Ovary (tissue), 3 donors: ENCODE results near the gene ATP5F1E.

Experiments used
- POLR2A ChIP-seq: fragments of 450-650 bp; IDR thresholded peaks from one replicate; pipeline ENCODE4 v1.6.1; 2017; ENCODE audit warnings: antibody characterized with exemption, mild to moderate bottlenecking, moderate library complexity
- TF ChIP-seq, protein P1 (sequence below), 3 donors: fragments of 450-650 bp in 2 of 3; fragments of 200-600 bp in 1 of 3; IDR thresholded peaks; one replicate each; pipeline versions ENCODE4 v1.5.1 to v1.8.0; 2016 to 2022; ENCODE audit warnings: antibody characterized with exemption in 3 of 3, mild to moderate bottlenecking in 1 of 3
- donor health status: DM: no; HTN: no; CAD: no.

GRCh38 chr20:59046862-59047261 is 14.7 kb upstream of the ATP5F1E start:
- TF ChIP-seq, protein P1, sequence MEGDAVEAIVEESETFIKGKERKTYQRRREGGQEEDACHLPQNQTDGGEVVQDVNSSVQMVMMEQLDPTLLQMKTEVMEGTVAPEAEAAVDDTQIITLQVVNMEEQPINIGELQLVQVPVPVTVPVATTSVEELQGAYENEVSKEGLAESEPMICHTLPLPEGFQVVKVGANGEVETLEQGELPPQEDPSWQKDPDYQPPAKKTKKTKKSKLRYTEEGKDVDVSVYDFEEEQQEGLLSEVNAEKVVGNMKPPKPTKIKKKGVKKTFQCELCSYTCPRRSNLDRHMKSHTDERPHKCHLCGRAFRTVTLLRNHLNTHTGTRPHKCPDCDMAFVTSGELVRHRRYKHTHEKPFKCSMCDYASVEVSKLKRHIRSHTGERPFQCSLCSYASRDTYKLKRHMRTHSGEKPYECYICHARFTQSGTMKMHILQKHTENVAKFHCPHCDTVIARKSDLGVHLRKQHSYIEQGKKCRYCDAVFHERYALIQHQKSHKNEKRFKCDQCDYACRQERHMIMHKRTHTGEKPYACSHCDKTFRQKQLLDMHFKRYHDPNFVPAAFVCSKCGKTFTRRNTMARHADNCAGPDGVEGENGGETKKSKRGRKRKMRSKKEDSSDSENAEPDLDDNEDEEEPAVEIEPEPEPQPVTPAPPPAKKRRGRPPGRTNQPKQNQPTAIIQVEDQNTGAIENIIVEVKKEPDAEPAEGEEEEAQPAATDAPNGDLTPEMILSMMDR (IDR thresholded peaks at IDR 0.05), result no peak
- no peak for TF ChIP-seq POLR2A
